Uterus (tissue), 4 donors: ENCODE measurements around the gene CBLL1. TPM values are rescaled to one million over a fixed set of nuclear protein-coding genes. Genes with fewer than 3 reads are reported as not detected.

Experiments used
- DNase-seq, 2 donors: peaks; one replicate each; pipeline ENCODE4 v3.0.0-alpha.2; 2019 to 2020
- H3K27ac ChIP-seq, 2 donors: fragments of 200-600 bp; sonication (generic); 1 replicate in 1 of 2; 2 replicates in 1 of 2; pipeline ENCODE4 v1.5.1; 2016 to 2018
- H3K27me3 ChIP-seq, 2 donors: fragments of 200-600 bp; sonication (generic); one replicate each; pipeline ENCODE4 v1.5.1; 2018 to 2019; ENCODE audit warnings: control low read depth in 1 of 2
- H3K36me3 ChIP-seq, 2 donors: fragments of 200-600 bp; sonication (generic); one replicate each; pipeline ENCODE4 v1.5.1; 2019; ENCODE audit warnings: control low read depth in 1 of 2
- H3K4me1 ChIP-seq, 2 donors: fragments of 200-600 bp; sonication (generic); one replicate each; pipeline ENCODE4 v1.5.1; 2018 to 2019; ENCODE audit warnings: control low read depth in 1 of 2
- H3K4me3 ChIP-seq, 2 donors: fragments of 200-600 bp; sonication (generic); 1 replicate in 1 of 2; 2 replicates in 1 of 2; pipeline ENCODE4 v1.5.1; 2018 to 2019; ENCODE audit warnings: mild to moderate bottlenecking in 1 of 2
- H3K9me3 ChIP-seq, 2 donors: fragments of 200-600 bp; sonication (generic); one replicate each; pipeline ENCODE4 v1.5.1; 2019; ENCODE audit warnings: control low read depth in 1 of 2
- POLR2A ChIP-seq, 2 donors: fragments of 450-650 bp; IDR thresholded peaks; one replicate each; pipeline ENCODE4 v1.6.1; 2016; ENCODE audit warnings: antibody characterized with exemption in 2 of 2, mild to moderate bottlenecking in 1 of 2, moderate library complexity in 1 of 2
- intact Hi-C: fragments of 100-400 bp; cut with DNase I; formaldehyde crosslinking; loops from one replicate; pipeline ENCODE4 v1.15.1; 2023; ENCODE audit warnings: low total_unique reads
- total RNA-seq, 4 donors: library from RNA; depleted of rRNA in 3 of 4; stranded (reverse); fragments of >200 nt in 3 of 4; gene quantifications; one replicate each; pipeline versions ENCODE4 v1.1.0 to v1.2.4, GENCODE V29; 2014 to 2023
- TF ChIP-seq, protein P1 (sequence below), 4 experiments: fragments of 200-600 bp in 2 of 4; fragments of 450-650 bp in 2 of 4; sonication (generic) in 2 of 4; IDR thresholded peaks; one replicate each; pipeline ENCODE4 v1.5.1; 2016 to 2019; ENCODE audit warnings: antibody characterized with exemption in 4 of 4, mild to moderate bottlenecking in 2 of 4, moderate library complexity in 1 of 4
- donor health status: DM: yes; HTN: yes; CAD: no.

The CBLL1 gene
- total RNA-seq, 4 donors from 2014 or later, result 22.3 to 54.1 (median 29.1) TPM

DNA sequence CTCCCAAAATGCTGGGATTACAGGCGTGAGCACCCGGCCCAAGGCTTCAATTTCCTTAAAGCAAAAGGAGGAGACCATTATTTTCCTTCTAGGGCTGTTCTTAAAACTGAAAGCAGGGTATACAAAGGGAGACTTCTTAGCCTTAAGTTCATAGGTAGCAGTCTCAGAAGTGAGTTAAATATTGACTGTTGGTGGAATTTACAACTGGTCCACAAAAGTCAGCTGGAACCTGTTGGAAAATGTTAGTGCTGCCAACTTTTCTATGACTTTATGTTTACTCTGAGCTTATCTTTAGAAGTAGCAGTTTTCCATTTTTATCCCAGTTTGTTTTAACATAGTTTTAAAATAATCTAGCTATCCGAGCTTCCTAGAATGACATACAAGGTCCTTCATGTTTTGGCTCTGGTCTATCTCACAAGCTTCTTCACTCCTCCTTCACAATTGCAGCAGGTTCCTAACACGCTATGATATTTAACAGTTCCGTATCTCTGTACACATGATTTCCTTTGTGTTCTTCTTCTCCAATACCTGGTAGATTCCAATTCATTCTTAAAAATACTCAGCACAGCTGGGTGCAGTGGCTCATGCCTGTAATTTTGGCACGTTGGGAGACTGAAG, 55.8 kb downstream of the CBLL1 start:
- TF ChIP-seq, protein P1, sequence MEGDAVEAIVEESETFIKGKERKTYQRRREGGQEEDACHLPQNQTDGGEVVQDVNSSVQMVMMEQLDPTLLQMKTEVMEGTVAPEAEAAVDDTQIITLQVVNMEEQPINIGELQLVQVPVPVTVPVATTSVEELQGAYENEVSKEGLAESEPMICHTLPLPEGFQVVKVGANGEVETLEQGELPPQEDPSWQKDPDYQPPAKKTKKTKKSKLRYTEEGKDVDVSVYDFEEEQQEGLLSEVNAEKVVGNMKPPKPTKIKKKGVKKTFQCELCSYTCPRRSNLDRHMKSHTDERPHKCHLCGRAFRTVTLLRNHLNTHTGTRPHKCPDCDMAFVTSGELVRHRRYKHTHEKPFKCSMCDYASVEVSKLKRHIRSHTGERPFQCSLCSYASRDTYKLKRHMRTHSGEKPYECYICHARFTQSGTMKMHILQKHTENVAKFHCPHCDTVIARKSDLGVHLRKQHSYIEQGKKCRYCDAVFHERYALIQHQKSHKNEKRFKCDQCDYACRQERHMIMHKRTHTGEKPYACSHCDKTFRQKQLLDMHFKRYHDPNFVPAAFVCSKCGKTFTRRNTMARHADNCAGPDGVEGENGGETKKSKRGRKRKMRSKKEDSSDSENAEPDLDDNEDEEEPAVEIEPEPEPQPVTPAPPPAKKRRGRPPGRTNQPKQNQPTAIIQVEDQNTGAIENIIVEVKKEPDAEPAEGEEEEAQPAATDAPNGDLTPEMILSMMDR (IDR thresholded peaks at IDR 0.05), result no peak
- TF ChIP-seq POLR2A (IDR thresholded peaks at IDR 0.05), result no peak
- H3K4me3 ChIP-seq, result no peak overlapping the region
- H3K27ac ChIP-seq, result peak overlapping the region in 1 of 2 donors; percentile 50
- H3K36me3 ChIP-seq, result no peaks in the 10 kb centered on the region
- no peak for DNase-seq
- intact Hi-C loops, result no loop called here
- no peaks in the 10 kb centered on the region for H3K9me3 ChIP-seq
- no peaks in the 10 kb centered on the region for H3K4me1 ChIP-seq
- no peaks in the 10 kb centered on the region for H3K27me3 ChIP-seq

DNA sequence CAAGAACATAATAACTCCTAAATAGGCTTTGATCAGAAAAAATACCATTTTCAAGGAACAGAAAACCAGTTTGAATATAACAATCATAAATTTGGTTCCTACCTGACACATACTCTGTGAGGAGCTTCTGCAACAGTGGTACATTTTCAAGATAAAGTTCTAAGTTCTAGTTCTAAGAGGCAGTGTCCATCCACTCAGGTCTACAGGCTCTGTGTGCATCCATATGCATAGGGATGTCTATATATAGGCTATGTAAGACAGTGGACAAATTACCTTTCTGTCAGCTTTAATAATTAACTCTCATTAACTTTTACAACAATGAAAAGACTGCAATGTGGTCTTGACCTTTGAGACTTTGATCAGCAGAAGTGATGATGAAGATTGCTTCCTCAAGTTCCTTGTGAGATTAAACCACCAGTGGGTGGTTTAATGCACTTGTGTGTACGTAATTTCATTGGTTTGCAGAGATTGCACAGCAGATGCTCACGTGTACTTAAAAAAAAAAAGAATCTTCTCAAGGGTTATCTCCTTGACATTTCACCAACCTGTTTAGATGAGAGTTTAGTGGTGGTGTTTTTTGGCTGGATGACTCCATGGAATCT, 59.2 kb downstream of the CBLL1 start, which contains the start of gene SLC26A3:
SLC26A3 (minus strand) TSS at position 215 of the 602 bp plus-strand sequence. CDS start 8,714 bp downstream, outside the sequence.
- H3K4me1 ChIP-seq, result no peaks in the 10 kb centered on the region
- no peaks in the 10 kb centered on the region for H3K36me3 ChIP-seq
- H3K4me3 ChIP-seq, result no peak within 1 kb of the TSS
- intact Hi-C loops, result no loop called here
- no peaks in the 10 kb centered on the region for H3K27me3 ChIP-seq
- H3K9me3 ChIP-seq, result no peaks in the 10 kb centered on the region
- no peak within 1 kb of the TSS for H3K27ac ChIP-seq
- no peak for DNase-seq
- TF ChIP-seq, protein P1 (IDR thresholded peaks at IDR 0.05), result no peak
- no peak for TF ChIP-seq POLR2A (IDR thresholded peaks at IDR 0.05)

DNA sequence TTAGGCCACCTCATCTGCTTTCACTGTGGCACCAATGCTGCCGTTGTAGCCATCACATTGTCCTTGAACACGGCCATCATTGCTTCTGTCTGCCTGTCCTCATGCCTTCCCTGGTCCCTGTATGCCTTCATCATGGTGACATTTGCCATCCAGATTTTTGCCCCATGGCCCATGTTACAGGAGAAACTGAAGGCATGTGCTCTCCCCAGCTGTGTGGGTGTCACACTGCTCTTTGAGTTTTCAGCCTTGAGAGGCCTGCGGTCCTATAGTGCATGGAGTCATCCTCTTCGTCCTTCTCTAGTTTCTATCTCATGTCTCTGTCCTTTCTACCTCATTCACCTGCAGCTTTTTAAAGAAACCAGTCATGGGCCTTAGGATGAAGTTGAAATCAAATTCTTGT, 65.2 kb downstream of the CBLL1 start:
- intact Hi-C loops, result no loop called here
- no peaks in the 10 kb centered on the region for H3K9me3 ChIP-seq
- no peak for DNase-seq
- no peak overlapping the region for H3K4me3 ChIP-seq
- H3K4me1 ChIP-seq, result no peaks in the 10 kb centered on the region
- H3K27me3 ChIP-seq, result no peaks in the 10 kb centered on the region
- TF ChIP-seq, protein P1 (IDR thresholded peaks at IDR 0.05), result no peak
- no peak for TF ChIP-seq POLR2A (IDR thresholded peaks at IDR 0.05)
- H3K36me3 ChIP-seq, result no peaks in the 10 kb centered on the region
- no peak overlapping the region for H3K27ac ChIP-seq

DNA sequence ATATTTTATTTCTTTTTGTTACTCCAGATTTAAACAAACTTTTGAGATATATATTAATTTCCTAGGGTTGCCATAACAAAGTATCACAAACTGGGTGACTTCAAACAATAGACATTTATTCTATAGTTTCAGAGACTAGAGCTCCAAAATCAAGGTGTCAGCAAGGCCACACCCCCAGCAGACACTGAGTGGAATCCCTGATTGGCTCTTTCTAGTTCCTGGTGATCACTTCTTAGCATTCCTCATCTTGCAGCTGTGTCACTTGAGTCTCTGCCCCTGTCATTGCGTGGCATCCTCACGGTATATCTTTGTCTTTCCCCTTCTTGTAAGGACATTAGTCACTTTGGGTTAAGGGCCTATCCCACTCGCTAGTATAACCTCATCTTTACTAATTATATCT, 66.7 kb downstream of the CBLL1 start:
- Histone ChIP-seq H3K9me3 (no peaks in the 10 kb centered on the region), H3K36me3 (no peaks in the 10 kb centered on the region), H3K4me1 (no peaks in the 10 kb centered on the region), H3K27ac (no peak overlapping the region), H3K4me3 (no peak overlapping the region), H3K27me3 (no peaks in the 10 kb centered on the region)
- intact Hi-C loops, result no loop called here
- no peak for TF ChIP-seq POLR2A (IDR thresholded peaks at IDR 0.05)
- TF ChIP-seq, protein P1 (IDR thresholded peaks at IDR 0.05), result no peak
- no peak for DNase-seq

Other genes starting within 250 kb of the CBLL1 start
- 100 to 1,000 TPM in 2 of 4 donors, 10 to 100 TPM in 2; 39.7 to 143 (median 98.3) TPM for gene COG5, start 180.2 kb upstream of the CBLL1 start, total RNA-seq
- gene DUS4L, start 180.2 kb upstream of the CBLL1 start, total RNA-seq, result 10 to 100 TPM in 1 of 4 donors, 1 to 10 TPM in 2, not detected in 1; 5.4 to 16.8 (median 10.0) TPM
- 100 to 1,000 TPM in 2 of 4 donors, 10 to 100 TPM in 2; 13.6 to 287 (median 110) TPM for gene BCAP29, start 163.9 kb upstream of the CBLL1 start, total RNA-seq
- gene SLC26A4, start 83.3 kb upstream of the CBLL1 start, total RNA-seq, result 1 to 10 TPM in 3 of 4 donors, not detected in 1; 1.2 to 4.4 (median 1.7) TPM
- 1 to 10 TPM in 1 of 4 donors, under 1 TPM in 3; 0.29 to 1.0 (median 0.66) TPM for gene SLC26A3, start 59.1 kb downstream of the CBLL1 start, total RNA-seq
- 100 to 1,000 TPM in 1 of 4 donors, 10 to 100 TPM in 3; 50.2 to 127 (median 64.3) TPM for gene DLD, start 147.0 kb downstream of the CBLL1 start, total RNA-seq